K562 (cell line): ENCODE data around the gene TAF8. TPM values are rescaled to one million over a fixed set of nuclear protein-coding genes. Genes with fewer than 3 reads are reported as not detected.

Experiments
- GABPB1 ChIP-seq: sonication (generic); formaldehyde crosslinking; IDR thresholded peaks from 2 replicates; pipeline ENCODE4 v1.8.0; 2022; ENCODE audit warnings: mild to moderate bottlenecking, missing genetic modification reagents
- RBBP5 ChIP-seq: fragments of 200-600 bp; sonication (generic); IDR thresholded peaks from 2 replicates; pipeline ENCODE4 v1.6.1; 2012; ENCODE audit warnings: borderline replicate concordance, mild to moderate bottlenecking, low read length, control low read depth, inconsistent platforms; ENCODE audit not compliant: insufficient read depth, poor library complexity, severe bottlenecking
- RUNX1 ChIP-seq: sonication (generic); IDR thresholded peaks from 2 replicates; pipeline ENCODE4 v1.6.1; 2016; ENCODE audit warnings: antibody characterized with exemption, low read depth
- SMAD4 ChIP-seq: fragments of 250-450 bp; sonication (Bioruptor Pico); conservative IDR thresholded peaks from 2 replicates; pipeline ENCODE4 v1.8.0; 2021; ENCODE audit warnings: inconsistent platforms, mild to moderate bottlenecking, moderate library complexity
- SRSF3 ChIP-seq: fragments of 200-400 bp; formaldehyde crosslinking; IDR thresholded peaks from 2 replicates; pipeline ENCODE4 v1.6.1; 2016; ENCODE audit warnings: mild to moderate bottlenecking, low read length, moderate library complexity; ENCODE audit not compliant: insufficient read depth
- TAF15 ChIP-seq: fragments of 200-400 bp; formaldehyde crosslinking; IDR thresholded peaks from 2 replicates; pipeline ENCODE4 v1.6.1; 2017; ENCODE audit warnings: mild to moderate bottlenecking, low read depth, low read length, moderate library complexity
- ZBTB17 ChIP-seq: fragments of 450-650 bp; formaldehyde crosslinking; IDR thresholded peaks from 2 replicates; pipeline ENCODE4 v1.4.0; 2020; ENCODE audit warnings: mild to moderate bottlenecking
- ZNF324 ChIP-seq: fragments of 250-450 bp; sonication (Bioruptor Pico); IDR thresholded peaks from 2 replicates; pipeline ENCODE4 v1.4.0; 2020; ENCODE audit warnings: mild to moderate bottlenecking
- ZNF444 ChIP-seq: fragments of 250-450 bp; sonication (Bioruptor Pico); IDR thresholded peaks from 2 replicates; pipeline ENCODE4 v1.4.0; 2020; ENCODE audit warnings: mild to moderate bottlenecking, moderate library complexity
- polyA plus RNA-seq, 8 experiments: library from polyadenylated mRNA; depleted of rRNA in 4 of 8; stranded (reverse) in 5 of 8; unstranded in 3 of 8; fragments of >200 nt; fragmentation: Nextera tagmentation in 2 of 8; fragmentation: Illumina TruSeq in 1 of 8; extraction: Ambion mirVana in 2 of 8; extraction: Trizol in 1 of 8; gene quantifications; 2 replicates each; pipeline versions ENCODE4 v1.2.1 to v1.2.3, GENCODE V29; 2011 to 2014; ENCODE audit warnings: inconsistent platforms in 1 of 8, missing spikeins in 1 of 8
- total RNA-seq, 7 experiments: library from RNA; depleted of rRNA in 6 of 7; stranded (reverse); fragments of >200 nt in 6 of 7; fragmentation: Illumina TruSeq in 2 of 7; extraction: Trizol in 2 of 7; gene quantifications; 2 replicates each; pipeline versions ENCODE4 v1.2.1 to v1.2.3, GENCODE V29; 2011 to 2021; ENCODE audit warnings: low replicate concordance in 1 of 7
- TF ChIP-seq, protein P1 (sequence below), 2 experiments: fragments of 450-650 bp in 1 of 2; sonication (generic) in 1 of 2; formaldehyde crosslinking in 1 of 2; IDR thresholded peaks; 2 replicates each; pipeline versions ENCODE4 v1.7.1 to v1.9.0; 2016 to 2022; ENCODE audit warnings: inconsistent platforms in 1 of 2, mild to moderate bottlenecking in 1 of 2, missing genetic modification reagents in 1 of 2
- TF ChIP-seq, protein P2 (sequence below): IDR thresholded peaks from 3 replicates; pipeline ENCODE4 v1.6.1; 2011; ENCODE audit warnings: borderline replicate concordance, mild to moderate bottlenecking, moderate library complexity; ENCODE audit not compliant: insufficient read length; ENCODE audit errors: extremely low read depth
- TF ChIP-seq, protein P3 (sequence below): sonication (generic); formaldehyde crosslinking; IDR thresholded peaks from 2 replicates; pipeline ENCODE4 v1.8.1; 2023; ENCODE audit warnings: mild to moderate bottlenecking, missing genetic modification reagents

The TAF8 gene
- total and polyA plus RNA-seq, 9 of the 15 experiments (the other 6 are each of a cell fraction or from before 2014, with no cell fraction given) = 29.4 to 84.0 (median 52.6) TPM

DNA sequence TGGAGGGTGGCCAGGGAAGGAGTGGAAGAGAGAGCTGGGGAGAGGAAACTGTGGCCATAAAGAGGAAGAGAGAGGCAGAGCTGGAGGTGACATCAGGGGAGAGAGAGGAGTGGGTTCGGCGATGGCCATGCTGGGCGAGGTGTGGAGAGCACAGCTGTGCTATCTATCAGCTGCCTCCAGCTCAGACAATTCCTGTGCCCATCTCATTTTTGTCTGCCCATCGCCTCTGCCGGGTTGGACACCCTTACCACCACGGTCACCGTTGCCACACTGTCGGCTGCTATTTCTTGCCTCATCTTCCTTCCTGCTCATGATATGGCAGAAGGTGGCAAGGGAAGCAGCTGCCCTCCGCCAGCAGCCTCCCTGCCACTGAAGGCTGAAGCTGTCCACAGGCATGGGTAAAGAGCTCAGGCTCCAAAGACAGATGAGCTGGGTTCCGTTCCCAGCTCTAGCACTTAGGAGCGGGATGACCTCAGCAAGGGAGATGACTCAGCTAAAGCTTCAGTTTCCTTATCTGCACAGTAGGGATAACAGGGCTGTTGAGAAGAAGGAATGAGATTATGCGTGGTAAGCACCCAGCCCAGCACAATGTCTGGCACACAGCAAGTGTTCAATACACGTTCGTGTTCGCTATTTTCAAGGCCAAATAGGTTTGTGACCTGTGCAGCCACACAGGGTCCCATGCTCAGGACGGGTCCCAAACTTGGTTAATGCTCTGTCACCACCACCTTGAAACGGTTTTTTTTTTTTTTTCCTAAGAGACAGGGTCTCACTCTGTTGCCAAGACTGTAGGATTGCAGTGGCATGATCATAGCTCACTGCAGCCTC, 21.9 kb upstream of the TAF8 start (continued):
- TF ChIP-seq, protein P1, sequence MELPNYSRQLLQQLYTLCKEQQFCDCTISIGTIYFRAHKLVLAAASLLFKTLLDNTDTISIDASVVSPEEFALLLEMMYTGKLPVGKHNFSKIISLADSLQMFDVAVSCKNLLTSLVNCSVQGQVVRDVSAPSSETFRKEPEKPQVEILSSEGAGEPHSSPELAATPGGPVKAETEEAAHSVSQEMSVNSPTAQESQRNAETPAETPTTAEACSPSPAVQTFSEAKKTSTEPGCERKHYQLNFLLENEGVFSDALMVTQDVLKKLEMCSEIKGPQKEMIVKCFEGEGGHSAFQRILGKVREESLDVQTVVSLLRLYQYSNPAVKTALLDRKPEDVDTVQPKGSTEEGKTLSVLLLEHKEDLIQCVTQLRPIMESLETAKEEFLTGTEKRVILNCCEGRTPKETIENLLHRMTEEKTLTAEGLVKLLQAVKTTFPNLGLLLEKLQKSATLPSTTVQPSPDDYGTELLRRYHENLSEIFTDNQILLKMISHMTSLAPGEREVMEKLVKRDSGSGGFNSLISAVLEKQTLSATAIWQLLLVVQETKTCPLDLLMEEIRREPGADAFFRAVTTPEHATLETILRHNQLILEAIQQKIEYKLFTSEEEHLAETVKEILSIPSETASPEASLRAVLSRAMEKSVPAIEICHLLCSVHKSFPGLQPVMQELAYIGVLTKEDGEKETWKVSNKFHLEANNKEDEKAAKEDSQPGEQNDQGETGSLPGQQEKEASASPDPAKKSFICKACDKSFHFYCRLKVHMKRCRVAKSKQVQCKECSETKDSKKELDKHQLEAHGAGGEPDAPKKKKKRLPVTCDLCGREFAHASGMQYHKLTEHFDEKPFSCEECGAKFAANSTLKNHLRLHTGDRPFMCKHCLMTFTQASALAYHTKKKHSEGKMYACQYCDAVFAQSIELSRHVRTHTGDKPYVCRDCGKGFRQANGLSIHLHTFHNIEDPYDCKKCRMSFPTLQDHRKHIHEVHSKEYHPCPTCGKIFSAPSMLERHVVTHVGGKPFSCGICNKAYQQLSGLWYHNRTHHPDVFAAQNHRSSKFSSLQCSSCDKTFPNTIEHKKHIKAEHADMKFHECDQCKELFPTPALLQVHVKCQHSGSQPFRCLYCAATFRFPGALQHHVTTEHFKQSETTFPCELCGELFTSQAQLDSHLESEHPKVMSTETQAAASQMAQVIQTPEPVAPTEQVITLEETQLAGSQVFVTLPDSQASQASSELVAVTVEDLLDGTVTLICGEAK (IDR thresholded peaks at IDR 0.05) = 0 out of 2 replicates have a peak, but pooled peaks have one; percentile 7
- TF ChIP-seq, protein P1 (CRISPR knock-in tag; IDR thresholded peaks at IDR 0.05) = no peak
- TF ChIP-seq ZNF444 (0 out of 2 replicates have a peak, but pooled peaks have one; percentile 10), GABPB1 (CRISPR knock-in tag) (peak; percentile 76; the same call in 1 of the 2 replicates), SMAD4 (CRISPR knock-in tag) (peak; percentile 87), RBBP5 (peak; percentile 74), SRSF3 (no peak), TAF15 (no peak), RUNX1 (peak; percentile 68; the same call in 1 of the 2 replicates), ZBTB17 (peak; percentile 89), ZNF324 (CRISPR knock-in tag) (peak; percentile 58; the same call in 1 of the 2 replicates)
- TF ChIP-seq, protein P2, sequence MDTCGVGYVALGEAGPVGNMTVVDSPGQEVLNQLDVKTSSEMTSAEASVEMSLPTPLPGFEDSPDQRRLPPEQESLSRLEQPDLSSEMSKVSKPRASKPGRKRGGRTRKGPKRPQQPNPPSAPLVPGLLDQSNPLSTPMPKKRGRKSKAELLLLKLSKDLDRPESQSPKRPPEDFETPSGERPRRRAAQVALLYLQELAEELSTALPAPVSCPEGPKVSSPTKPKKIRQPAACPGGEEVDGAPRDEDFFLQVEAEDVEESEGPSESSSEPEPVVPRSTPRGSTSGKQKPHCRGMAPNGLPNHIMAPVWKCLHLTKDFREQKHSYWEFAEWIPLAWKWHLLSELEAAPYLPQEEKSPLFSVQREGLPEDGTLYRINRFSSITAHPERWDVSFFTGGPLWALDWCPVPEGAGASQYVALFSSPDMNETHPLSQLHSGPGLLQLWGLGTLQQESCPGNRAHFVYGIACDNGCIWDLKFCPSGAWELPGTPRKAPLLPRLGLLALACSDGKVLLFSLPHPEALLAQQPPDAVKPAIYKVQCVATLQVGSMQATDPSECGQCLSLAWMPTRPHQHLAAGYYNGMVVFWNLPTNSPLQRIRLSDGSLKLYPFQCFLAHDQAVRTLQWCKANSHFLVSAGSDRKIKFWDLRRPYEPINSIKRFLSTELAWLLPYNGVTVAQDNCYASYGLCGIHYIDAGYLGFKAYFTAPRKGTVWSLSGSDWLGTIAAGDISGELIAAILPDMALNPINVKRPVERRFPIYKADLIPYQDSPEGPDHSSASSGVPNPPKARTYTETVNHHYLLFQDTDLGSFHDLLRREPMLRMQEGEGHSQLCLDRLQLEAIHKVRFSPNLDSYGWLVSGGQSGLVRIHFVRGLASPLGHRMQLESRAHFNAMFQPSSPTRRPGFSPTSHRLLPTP = no peak
- TF ChIP-seq, protein P3, sequence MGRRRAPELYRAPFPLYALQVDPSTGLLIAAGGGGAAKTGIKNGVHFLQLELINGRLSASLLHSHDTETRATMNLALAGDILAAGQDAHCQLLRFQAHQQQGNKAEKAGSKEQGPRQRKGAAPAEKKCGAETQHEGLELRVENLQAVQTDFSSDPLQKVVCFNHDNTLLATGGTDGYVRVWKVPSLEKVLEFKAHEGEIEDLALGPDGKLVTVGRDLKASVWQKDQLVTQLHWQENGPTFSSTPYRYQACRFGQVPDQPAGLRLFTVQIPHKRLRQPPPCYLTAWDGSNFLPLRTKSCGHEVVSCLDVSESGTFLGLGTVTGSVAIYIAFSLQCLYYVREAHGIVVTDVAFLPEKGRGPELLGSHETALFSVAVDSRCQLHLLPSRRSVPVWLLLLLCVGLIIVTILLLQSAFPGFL (CRISPR knock-in tag) = no peak
